Measurements from ENCODE around the gene CAP2.
A peak's percentile ranks its signal among the peaks of the same experiment; 100 is the strongest.

CAP2 gene

GRCh38 chr6:17442196-17442595 lies 48.8 kb downstream of the CAP2 start:
- no peak for DNase-seq

GRCh38 chr6:17446713-17447112 lies 53.3 kb downstream of the CAP2 start:
- DNase-seq = no peak

GRCh38 chr6:17448165-17448564 lies 54.8 kb downstream of the CAP2 start:
- DNase-seq = no peak

GRCh38 chr6:17450397-17450796 lies 57.0 kb downstream of the CAP2 start:
- DNase-seq = no peak

GRCh38 chr6:17450832-17451231 lies 57.4 kb downstream of the CAP2 start:
- no peak for DNase-seq

- DNase-seq = no peak
Measured at GRCh38 chr6:17452096-17452495, 58.7 kb downstream of the CAP2 start.

GRCh38 chr6:17454316-17455005 lies 61.1 kb downstream of the CAP2 start:
- DNase-seq = no peak

- no peak for DNase-seq
Measured at GRCh38 chr6:17455919-17456318, 62.5 kb downstream of the CAP2 start.

GRCh38 chr6:17456711-17457110 lies 63.3 kb downstream of the CAP2 start:
- DNase-seq = no peak

- no peak for DNase-seq
Measured at GRCh38 chr6:17457405-17457804, 64.0 kb downstream of the CAP2 start.

- DNase-seq = no peak
Measured at GRCh38 chr6:17457956-17458355, 64.6 kb downstream of the CAP2 start.

GRCh38 chr6:17458966-17459365 lies 65.6 kb downstream of the CAP2 start:
- no peak for DNase-seq

GRCh38 chr6:17460862-17461261 lies 67.5 kb downstream of the CAP2 start:
- DNase-seq = no peak

- no peak for DNase-seq
Measured at GRCh38 chr6:17466147-17466546, 72.8 kb downstream of the CAP2 start.

GRCh38 chr6:17466707-17467106 lies 73.3 kb downstream of the CAP2 start:
- DNase-seq = no peak

- DNase-seq = no peak
Measured at GRCh38 chr6:17469006-17469832, 75.8 kb downstream of the CAP2 start.

- DNase-seq = no peak
Measured at GRCh38 chr6:17470202-17470937, 77.0 kb downstream of the CAP2 start.

- DNase-seq = no peak
Measured at GRCh38 chr6:17470938-17471327, 77.5 kb downstream of the CAP2 start.

- DNase-seq = no peak
Measured at GRCh38 chr6:17472653-17473183, 79.3 kb downstream of the CAP2 start.

GRCh38 chr6:17473554-17473953 lies 80.2 kb downstream of the CAP2 start:
- peak; percentile 24 for DNase-seq

- DNase-seq = no peak
Measured at GRCh38 chr6:17474289-17474688, 80.9 kb downstream of the CAP2 start.

GRCh38 chr6:17475606-17476244 lies 82.3 kb downstream of the CAP2 start:
- no peak for DNase-seq

GRCh38 chr6:17476511-17476910 lies 83.1 kb downstream of the CAP2 start:
- no peak for DNase-seq

Measured in NCI-H345 (cell line).